NT2/D1 (cell line): ENCODE results near the gene FN1.

Source experiments
- DNase-seq: peaks from one replicate; pipeline ENCODE4 v3.0.0-alpha.2; 2011; ENCODE audit warnings: low read depth, low spot score
- H3K27me3 ChIP-seq: 2 replicates; pipeline ENCODE4 v1.6.0; 2011; ENCODE audit warnings: mild to moderate bottlenecking; ENCODE audit not compliant: insufficient read length, insufficient read depth
- H3K36me3 ChIP-seq: 2 replicates; pipeline ENCODE4 v1.6.1; 2011; ENCODE audit warnings: mild to moderate bottlenecking, low read length, mixed read lengths; ENCODE audit not compliant: insufficient read depth, insufficient read length
- H3K4me1 ChIP-seq: 2 replicates; pipeline ENCODE4 v1.5.1; 2011; ENCODE audit not compliant: insufficient read depth, insufficient read length
- H3K4me3 ChIP-seq: 2 replicates; pipeline ENCODE4 v1.5.1; 2011; ENCODE audit warnings: low read depth; ENCODE audit not compliant: insufficient read length
- H3K9ac ChIP-seq: 2 replicates; pipeline ENCODE4 v1.6.0; 2011; ENCODE audit warnings: low read depth; ENCODE audit not compliant: insufficient read length
- H3K9me3 ChIP-seq: 2 replicates; pipeline ENCODE4 v1.5.1; 2011; ENCODE audit warnings: mild to moderate bottlenecking, low read length; ENCODE audit not compliant: insufficient read depth
- SUZ12 ChIP-seq: IDR thresholded peaks from 2 replicates; pipeline ENCODE4 v1.6.1; 2011; ENCODE audit not compliant: insufficient read length, insufficient read depth; ENCODE audit errors: extremely low read depth
- YY1 ChIP-seq: IDR thresholded peaks from 2 replicates; pipeline ENCODE4 v1.6.1; 2011; ENCODE audit not compliant: insufficient read length, insufficient read depth
- ZNF274 ChIP-seq: IDR thresholded peaks from 2 replicates; pipeline ENCODE4 v1.6.1; 2011; ENCODE audit warnings: mild to moderate bottlenecking, low read depth, low read length

Gene FN1

DNA sequence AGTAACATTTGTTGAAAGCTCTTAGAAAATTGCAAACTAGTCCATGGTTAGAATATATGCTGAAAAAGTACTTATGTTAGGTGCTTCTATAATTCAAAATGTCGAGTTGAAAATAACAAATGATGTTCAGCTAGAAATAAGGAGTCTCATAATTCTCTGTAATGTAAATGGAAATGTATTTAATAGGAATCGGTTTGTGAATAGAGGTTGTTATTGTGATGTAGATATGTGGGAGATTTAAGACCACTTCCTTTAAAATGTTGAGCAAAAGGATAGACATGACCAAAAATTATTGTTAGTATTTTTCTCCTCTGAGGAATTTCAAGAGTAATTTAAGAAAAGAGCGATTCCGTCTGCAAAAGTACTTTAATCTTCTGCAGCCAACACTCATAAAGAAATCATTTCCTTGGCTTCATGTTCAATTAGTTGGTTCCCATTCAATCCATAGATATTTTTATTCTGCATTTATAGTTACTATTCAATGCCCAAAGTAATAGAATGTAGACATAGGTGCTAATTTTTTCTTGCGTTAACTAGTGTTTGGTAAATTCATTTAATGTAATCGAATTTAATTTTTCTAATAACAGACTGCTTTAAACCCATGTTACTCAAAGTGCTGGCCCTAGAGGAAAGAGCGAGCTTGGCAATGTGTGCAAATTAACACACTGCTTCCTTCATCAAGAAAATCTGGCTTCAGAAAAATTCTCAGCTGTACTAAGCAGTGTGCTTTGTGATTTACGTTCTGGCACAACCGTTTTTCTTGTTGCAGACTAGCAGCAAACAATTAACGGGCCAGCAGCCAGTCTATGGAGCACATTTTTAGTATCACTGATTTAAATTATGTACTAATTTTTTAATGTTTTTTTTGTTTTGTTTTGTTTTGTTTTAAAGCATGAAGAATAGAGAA lies 32.2 kb downstream of the FN1 start:
- Histone ChIP-seq H3K9ac (no peak overlapping the region), H3K27me3 (no peaks in the 10 kb centered on the region), H3K4me3 (no peak overlapping the region), H3K36me3 (peaks cover 85% of the 10 kb centered on the region), H3K4me1 (no peaks in the 10 kb centered on the region), H3K9me3 (no peaks in the 10 kb centered on the region)
- no peak for DNase-seq
- TF ChIP-seq ZNF274 (no peak), YY1 (no peak), SUZ12 (no peak)

DNA sequence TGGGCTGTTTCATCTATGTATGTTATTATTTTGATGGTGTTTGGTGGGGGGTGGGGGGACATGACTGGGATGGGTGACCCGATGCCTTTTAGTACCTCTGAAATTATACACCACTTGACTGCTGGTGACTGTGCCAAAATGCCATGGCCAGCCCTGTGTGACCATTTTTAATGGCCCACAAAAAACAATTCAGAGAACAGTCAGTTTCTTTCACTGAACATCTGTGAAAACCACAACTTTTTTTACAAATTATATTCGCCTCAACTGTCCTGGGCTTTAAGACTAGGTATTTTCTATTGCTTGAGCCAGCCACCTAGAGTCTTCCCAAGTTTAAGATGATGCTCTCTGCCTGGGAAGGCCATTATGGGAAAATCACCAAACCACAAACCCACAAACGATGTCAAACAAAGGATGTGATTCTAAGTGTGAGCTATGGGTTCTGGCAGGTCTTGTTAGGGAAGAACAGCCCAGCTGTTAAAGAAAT lies 33.9 kb downstream of the FN1 start:
- no peak for TF ChIP-seq SUZ12
- TF ChIP-seq ZNF274: no peak
- no peak for TF ChIP-seq YY1
- Histone ChIP-seq H3K9ac (no peak overlapping the region), H3K4me1 (no peaks in the 10 kb centered on the region), H3K4me3 (no peak overlapping the region), H3K36me3 (peaks cover 85% of the 10 kb centered on the region), H3K27me3 (no peaks in the 10 kb centered on the region), H3K9me3 (no peaks in the 10 kb centered on the region)
- no peak for DNase-seq

DNA sequence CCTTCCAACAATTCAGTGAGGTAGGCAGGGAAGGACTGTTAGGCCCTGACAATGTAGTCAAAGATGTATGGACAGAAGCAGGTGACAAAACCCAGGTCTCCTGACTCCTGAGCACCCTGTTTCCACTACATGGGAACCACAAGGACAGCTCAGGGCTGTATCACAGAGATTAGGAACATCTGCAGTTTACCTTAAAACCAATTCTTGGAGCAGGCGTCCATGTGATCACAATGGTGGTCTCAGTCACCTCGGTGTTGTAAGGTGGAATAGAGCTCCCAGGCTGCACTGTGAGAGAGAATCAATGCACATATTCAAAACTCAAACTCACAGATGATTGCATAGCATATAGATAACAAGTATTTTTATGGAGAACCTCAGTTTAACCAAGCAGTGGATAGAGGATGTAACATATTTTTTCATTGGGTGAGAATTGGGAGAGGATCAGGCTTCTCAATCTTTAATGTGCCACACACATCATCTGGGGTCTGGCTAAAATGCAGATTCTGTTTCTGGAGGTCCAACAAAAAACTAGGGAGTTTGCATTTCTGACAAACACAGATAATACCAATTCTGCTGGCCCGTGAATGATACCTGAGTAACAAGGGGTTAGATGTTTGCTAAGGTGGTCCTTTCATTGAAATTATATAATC lies 36.7 kb downstream of the FN1 start:
- DNase-seq: no peak
- H3K9me3 ChIP-seq: no peaks in the 10 kb centered on the region
- no peak overlapping the region for H3K4me3 ChIP-seq
- no peaks in the 10 kb centered on the region for H3K4me1 ChIP-seq
- H3K36me3 ChIP-seq: peaks cover 84% of the 10 kb centered on the region
- H3K9ac ChIP-seq: no peak overlapping the region
- no peaks in the 10 kb centered on the region for H3K27me3 ChIP-seq
- no peak for TF ChIP-seq SUZ12
- TF ChIP-seq ZNF274: no peak
- TF ChIP-seq YY1: no peak

GRCh38 chr2:215397632-215398341 lies 38.1 kb downstream of the FN1 start:
- Histone ChIP-seq H3K9ac (no peak overlapping the region), H3K36me3 (peaks cover 84% of the 10 kb centered on the region), H3K9me3 (no peaks in the 10 kb centered on the region), H3K4me3 (no peak overlapping the region), H3K27me3 (no peaks in the 10 kb centered on the region), H3K4me1 (no peaks in the 10 kb centered on the region)
- no peak for DNase-seq
- no peak for TF ChIP-seq SUZ12
- no peak for TF ChIP-seq YY1
- TF ChIP-seq ZNF274: no peak

- Histone ChIP-seq H3K9me3 (no peaks in the 10 kb centered on the region), H3K27me3 (no peaks in the 10 kb centered on the region), H3K4me3 (no peak overlapping the region), H3K9ac (no peak overlapping the region), H3K36me3 (peaks cover 85% of the 10 kb centered on the region), H3K4me1 (no peaks in the 10 kb centered on the region)
- TF ChIP-seq YY1 (no peak), SUZ12 (no peak)
- no peak for DNase-seq
These were observed 39.1 kb downstream of the FN1 start for GRCh38 chr2:215396595-215397313.

DNA sequence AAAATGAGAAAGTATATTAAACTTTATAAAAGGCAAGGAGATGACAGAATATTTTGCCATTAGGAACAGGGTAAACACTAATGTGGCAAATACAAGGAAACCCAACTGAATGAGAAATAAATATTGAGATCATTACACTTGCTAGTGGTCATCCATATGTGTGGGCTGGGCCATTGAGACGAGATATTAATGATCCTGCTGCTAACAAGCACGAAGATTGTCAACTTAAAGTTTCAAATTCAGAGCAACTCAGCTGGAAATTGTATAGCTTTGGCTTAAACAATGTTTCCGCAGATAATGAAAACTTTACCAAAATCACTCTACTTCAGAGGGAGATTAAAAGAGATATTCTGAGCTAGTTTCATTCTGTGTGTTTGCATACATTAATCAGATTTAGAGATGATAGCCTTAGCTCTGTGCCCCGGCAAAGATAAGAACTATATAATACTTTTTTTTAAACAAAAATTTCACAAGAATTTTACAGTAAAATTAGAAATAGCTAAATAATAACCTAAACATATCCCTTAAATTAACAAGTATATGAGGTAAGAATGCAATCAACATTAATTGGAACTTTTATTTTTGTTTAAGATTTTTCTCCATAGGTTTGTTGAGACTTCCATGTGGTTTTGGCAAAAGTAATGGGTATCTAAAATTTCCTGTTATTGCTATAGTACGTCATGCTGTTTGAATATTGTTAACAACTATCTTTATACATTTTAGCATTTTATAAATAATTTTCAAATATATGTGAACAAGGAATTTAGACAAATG lies 40.0 kb downstream of the FN1 start:
- peaks cover 88% of the 10 kb centered on the region for H3K36me3 ChIP-seq
- no peaks in the 10 kb centered on the region for H3K4me1 ChIP-seq
- H3K9ac ChIP-seq: no peak overlapping the region
- no peak overlapping the region for H3K4me3 ChIP-seq
- DNase-seq: no peak
- TF ChIP-seq ZNF274: no peak
- TF ChIP-seq YY1: no peak
- TF ChIP-seq SUZ12: no peak
- no peaks in the 10 kb centered on the region for H3K27me3 ChIP-seq
- peaks cover 4% of the 10 kb centered on the region; the same call in 1 of the 2 replicates for H3K9me3 ChIP-seq
